ENCODE results near the gene CROCC2.

The CROCC2 gene

DNA sequence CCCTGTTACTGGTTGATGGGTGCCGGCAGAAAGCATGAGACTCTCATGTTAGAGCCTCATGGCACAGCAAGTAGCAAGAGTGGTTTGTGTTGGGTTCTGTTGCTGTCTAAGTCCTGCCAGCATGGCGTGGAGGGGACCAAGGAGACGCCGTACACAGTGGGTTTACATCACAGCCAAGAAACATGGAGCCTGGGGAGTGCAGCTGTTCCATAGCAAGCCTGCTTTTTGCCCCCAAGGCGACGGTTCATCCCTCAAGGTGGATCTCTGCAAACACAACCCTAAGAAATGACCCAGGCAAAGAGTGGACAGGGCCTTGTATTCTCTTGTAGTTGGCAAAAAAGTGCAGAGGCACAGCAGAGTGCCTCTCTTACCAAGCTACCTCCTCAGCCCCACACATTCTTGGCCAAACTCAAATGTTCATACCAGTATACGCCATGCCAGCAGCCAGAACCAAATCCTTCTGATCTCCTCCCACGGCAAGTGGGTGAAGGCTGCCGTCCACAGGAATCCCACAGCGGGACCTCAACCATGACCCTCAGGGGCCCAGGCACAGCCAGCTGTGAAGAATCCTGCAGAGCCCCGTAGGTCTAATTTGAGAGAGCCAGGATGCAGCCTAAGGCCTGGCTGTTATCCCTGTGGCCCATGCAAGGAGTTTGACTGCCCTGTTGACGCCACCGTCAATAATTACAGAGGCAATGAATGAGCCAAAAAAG, 111.2 kb downstream of the CROCC2 start:
- DNase-seq (ENCODE audit: low read depth) = no peak

DNA sequence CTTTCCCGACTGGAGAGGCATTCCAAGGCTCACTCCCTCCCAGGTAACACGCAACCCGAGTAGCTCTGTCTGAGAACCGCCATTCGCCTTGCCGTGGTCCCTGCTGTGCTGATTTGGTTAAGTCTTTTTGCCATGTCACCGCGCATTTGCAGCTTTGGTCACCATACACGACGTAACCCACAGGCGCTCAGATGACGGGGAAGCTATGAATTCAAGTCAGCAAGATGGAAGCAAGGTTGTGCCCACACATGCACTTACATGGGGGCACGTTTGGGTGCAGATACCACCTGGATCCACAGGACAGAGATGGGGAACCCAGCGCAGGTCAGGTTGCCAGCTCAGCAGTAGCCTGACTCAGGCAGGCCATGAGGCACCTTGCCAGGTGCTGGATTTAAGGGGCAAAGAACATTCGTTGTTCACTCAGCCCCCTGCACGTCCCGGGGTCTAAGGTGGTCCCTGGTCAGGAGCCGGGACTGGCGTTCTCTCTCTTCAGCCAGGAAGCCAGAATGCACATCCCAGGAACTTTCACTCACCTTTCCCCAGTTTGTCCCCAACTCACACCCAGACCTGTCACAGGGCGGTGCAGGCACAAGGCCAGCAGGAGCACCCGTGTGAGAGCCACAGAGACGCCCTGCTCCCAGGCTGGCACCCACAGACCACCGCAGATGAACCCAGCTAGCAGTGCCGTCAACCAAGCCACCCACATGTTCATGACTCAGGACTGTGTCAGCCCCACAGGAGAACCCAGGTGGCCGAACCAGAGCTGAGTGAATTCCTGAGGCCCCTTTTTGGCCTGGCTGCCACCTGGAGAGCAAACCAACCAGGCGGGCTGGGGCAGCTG, 112.1 kb downstream of the CROCC2 start:
- DNase-seq (ENCODE audit: low read depth) = no peak

DNA sequence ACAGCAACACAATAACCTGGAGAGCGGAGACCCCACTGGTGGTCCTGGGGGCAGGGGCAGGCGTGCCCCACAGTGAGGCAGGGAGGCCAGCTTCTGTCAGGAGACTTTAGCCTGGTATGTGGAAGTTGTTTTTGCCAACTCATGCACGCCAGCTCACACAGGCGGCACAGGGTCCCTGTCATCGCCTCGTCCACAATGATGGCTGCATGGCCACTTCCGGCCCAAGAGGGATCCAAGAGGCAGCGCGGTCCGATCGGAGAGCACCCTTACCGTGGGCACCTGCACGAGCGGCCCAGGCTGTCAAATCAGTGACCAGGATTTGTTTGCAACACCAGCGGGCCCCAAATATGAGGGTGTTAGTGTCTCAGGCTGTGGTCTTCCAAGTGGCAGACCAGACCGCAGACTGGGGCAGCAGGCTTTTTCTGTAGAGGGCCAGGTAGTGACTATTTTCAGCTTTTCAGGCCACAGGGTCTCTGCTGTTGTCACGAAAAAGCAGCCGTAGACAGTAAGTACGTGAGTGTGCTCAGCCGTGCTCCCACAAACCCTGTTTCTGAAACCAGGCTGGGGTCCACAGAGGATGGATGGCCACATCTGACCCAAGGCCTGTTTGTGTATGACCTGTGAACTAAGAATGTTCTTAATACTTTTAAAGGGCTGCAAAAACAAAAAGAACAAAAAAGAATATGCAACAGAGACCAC, 113.5 kb downstream of the CROCC2 start:
- no peak for DNase-seq (ENCODE audit: low read depth)

DNA sequence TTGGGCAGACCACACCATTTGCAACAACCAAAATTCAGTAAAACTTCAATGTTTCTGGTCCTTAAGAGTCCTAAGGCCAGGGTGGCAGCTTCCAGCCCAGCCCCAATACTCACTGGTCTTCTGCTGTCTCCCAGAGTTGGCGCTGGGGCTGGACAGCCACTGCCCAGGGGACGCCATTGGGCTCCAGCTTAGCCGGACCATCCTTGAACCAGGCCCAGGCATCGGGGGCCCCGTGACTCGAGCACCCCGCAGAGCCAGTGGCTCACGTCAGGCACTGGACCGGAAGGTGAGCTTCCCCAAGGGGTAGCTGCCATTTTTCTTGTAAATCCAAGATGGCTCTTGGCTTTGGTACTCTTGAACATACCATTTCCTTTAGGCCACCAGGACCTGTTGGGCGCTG, 114.1 kb downstream of the CROCC2 start:
- DNase-seq (ENCODE audit: low read depth) = no peak

DNA sequence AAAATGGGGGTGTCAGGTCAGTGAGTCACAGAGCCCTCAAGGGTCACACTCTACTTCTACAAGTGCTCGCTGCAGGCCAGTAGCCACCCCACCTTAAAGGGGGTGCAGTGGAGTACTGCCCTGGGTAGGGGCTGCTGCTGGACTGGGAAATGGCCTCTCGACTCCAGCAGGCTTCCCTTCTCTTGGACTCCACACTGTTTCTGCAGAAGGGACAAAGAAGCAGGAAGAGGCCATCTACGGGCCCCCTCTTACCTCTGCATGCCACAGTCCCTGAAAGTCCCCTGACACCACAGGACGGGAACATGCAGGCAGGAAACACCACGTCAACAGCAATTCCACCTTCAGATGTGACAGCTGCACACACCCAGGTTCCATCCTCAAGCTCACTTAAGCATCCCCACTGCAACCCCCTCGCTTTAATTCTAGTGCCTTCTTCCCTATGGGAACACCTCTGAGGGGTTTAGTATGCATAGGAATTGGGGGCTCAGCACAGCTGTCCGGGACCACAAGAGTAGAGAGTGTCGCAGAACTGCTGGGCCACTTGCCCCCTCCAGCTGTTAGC, 114.6 kb downstream of the CROCC2 start:
- DNase-seq (ENCODE audit: low read depth) = no peak

DNA sequence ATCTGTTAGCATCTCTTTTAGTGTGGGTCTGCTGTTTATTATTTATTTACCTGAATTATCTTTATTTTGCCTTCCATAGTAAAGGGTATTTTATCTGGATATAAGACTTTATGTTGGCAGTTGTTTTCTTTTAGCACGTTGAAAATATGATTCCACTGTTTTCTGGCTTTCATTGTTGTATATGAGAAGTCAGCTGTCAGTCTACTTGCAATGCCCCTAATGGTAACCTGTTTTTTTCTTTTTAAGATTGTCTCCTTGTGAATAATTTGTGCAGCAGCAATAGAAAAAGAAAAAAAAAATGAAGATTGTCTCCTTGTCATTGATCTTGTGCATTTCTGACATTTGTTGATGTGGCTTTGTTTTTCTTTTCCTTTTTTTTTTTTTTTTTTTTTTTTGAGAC, 119.5 kb downstream of the CROCC2 start:
- no peak for DNase-seq (ENCODE audit: low read depth)

DNA sequence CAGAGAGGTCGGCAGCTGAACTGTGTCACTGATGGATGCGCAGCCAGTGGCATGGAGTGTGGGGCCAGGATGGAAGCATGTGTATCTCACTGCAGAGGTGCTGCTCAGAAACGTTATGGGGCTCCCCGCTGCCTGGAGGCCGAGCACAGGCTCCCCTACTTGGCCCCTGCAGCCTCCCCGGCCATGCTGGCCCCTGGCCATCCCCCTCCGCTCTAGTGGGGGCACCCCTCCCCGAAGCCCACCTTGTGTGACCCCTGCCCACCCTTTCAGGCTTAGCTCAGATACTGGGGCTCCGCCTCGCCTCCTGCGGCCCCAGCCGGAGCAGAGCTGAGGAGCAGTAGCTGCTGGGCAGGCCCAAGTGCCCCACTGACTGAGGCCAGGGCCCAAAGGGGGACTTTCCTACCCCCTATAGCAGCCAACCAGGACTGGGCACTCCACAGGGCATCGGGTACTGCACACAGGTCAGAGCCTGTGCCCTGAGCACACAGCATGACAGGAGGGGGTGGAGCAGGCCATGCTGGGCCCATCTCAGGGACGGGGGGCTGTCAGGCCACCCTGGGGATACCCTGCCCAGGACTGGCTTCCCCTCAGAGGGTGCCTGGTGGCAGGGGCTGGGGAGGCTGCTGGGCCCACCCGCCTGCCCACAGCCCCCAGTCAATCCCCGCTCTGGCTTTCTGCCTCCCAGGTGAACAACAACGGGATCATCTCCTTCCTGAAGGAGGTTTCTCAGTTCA, 123.6 kb downstream of the CROCC2 start:
- DNase-seq (ENCODE audit: low read depth) = no peak

DNA sequence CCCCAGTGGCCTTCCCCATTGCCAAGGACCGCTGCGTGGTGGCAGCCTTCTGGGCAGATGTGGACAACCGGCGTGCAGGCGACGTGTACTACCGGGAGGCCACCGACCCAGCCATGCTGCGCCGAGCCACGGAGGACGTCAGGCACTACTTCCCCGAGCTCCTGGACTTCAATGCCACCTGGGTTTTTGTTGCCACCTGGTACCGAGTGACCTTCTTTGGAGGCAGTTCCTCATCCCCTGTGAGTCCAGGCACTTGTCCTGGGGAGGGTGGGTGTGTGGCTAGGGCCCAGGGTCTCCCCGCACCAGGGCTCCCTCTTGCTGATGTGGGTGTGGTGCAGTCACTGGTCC, 124.2 kb downstream of the CROCC2 start:
- DNase-seq (ENCODE audit: low read depth) = no peak

DNA sequence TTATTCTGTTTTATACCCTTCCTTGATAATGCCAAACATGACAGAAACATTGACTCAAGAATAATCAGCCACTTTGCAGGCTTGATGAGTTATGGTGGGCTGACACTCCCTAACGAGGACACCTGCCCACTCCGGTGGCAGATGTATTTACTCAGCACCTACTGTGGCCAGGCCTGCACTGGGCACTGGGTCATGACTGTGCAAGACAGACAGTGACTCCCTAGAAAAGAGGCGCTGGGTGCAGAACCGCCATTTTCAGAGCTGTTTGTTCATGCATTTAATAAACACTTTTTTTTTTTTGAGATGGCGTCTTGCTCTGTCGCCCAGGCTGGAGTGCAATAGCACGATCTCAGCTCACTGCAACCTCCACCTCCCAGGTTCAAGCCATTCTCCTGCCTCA, 124.7 kb downstream of the CROCC2 start:
- DNase-seq (ENCODE audit: low read depth) = no peak

DNA sequence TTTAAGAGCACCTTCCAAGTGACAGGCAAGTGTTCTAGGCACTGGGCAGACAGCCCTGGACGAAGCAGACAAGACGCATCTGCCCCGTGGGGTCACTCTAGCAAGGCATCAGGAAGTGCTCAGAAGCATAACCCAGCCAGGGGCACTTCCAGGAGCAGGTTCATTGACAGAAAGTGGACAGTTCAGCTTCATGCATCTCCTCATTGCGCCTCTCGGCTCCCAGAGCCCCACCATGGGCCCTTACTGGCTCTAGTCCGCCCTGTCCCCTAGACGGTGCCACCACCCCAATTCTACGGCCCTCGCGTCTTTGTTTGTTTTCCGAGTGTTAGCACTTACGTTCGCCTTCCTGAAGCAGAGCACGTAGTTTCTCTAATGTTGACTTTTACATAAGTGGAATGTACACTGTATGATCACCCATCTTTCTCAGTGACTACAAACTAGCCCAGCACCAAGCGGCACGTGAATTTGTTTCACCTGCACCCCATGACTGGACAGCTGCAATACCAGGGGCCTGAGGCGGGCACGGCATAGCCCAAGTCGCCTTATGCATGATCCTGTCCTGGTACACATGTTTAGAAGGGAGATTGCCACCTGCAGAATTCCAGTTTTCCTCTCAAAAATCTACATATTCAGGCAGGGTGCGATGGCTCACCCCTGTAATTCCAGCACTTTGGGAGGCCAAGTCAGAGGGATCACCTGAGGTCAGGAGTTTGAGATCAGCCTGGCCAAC, 125.5 kb downstream of the CROCC2 start:
- no peak for DNase-seq (ENCODE audit: low read depth)

DNA sequence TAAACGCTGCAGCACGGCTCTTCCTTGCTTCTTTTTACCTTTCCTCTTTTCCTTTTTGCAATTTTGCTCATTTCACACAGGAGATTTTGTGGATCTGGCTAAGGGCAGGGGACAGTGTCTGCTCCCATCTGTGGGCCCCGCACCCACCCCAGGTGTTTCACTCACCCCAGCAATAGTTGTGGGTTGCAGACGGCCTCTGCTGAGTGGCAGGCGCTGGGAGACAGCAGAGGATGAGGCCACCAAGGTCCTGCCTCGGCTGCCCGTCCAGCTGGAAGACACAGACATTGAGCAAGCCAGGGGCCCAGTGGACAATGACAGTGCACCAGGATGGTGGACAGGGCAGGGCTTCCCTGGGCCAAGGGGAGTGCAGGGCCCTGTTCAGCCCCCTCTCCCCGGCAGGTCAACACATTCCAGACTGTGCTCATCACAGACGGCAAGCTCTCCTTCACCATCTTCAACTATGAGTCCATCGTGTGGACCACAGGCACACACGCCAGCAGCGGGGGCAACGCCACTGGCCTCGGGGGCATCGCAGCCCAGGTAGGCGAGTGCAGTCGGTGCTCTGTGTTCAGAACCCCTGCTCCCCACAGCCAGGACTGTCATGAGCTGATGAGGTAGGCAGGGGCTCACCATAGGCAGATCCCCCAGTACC, 127.3 kb downstream of the CROCC2 start:
- no peak for DNase-seq (ENCODE audit: low read depth)

DNA sequence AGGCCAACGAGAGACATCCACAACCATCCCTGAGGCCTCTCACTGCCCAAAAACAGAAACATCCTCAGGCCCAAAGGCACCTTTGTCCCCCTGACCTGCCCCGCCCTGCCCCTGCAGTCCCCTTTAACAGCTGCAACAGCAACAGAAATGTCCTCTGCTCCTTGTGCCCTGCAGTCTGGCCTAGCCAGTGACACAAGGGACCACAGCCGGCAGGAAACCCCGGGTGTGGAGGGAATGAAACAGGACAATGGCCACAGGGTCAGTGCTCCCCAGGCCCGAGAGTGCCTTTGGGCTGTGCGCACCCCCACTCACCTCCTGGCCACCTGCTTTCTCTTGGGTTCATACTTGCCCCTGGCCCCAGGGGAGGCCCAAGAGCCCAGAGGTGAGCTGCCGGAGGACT, 127.9 kb downstream of the CROCC2 start:
- no peak for DNase-seq (ENCODE audit: low read depth)

DNA sequence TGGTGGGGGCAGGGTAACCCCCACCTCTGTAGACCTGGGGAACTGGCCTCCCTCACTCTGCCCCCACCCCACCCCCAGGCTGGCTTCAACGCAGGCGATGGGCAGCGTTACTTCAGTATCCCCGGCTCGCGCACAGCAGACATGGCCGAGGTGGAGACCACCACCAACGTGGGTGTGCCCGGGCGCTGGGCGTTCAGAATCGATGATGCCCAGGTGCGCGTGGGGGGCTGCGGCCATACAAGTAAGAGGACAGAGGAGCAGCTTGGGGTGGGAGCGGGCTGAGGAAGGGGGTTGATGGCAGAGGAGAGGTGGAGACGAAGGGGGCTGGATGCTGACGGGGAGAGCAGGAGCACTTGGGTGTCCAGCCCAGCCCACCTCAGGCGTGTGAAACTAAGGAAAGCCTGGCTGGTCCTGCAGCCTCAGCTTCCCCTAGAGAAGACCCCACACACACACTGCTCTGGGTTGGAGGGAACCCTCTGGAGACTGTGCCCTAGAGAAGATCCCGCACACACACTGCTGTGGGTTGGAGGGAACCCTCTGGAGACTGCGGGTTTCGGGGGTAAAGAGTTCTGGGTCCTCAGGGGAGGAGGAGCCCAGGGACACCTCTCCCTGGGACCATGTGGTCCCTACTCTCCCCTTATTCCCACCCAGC, 128.5 kb downstream of the CROCC2 start:
- DNase-seq (ENCODE audit: low read depth) = no peak

DNA sequence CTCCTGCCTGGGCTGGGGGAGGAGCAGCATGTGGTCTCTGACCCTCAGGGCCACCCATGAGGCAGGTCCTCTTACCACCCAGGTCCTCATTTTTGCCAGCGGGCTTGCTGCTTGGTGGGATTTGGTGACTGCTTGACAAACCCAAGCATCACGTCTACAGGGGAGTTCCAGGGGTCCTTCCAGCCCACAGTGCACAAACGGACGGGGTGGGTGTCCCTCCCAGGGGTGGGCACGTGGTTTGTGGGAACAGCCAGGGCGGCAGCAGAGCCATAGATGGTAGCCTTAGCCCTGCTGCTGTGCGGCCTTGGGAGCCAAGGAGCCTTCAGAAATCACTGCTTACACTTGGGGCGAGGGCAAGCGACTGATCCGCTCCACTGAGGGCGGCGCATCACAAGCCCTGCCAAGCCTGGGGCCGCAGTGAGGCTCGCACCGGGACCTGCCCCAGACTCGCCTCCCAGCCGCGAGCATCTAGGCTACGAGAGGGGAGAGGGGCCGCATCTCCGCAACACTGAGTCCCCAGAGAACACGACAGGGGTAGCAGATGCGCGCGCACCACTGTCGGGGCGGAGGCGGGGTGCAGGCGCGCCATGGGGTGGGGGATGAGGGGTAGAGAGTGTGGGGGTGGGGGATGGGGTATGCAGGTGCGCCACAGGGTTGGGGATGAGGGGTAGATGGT, 129.1 kb downstream of the CROCC2 start:
- no peak for DNase-seq (ENCODE audit: low read depth)

DNA sequence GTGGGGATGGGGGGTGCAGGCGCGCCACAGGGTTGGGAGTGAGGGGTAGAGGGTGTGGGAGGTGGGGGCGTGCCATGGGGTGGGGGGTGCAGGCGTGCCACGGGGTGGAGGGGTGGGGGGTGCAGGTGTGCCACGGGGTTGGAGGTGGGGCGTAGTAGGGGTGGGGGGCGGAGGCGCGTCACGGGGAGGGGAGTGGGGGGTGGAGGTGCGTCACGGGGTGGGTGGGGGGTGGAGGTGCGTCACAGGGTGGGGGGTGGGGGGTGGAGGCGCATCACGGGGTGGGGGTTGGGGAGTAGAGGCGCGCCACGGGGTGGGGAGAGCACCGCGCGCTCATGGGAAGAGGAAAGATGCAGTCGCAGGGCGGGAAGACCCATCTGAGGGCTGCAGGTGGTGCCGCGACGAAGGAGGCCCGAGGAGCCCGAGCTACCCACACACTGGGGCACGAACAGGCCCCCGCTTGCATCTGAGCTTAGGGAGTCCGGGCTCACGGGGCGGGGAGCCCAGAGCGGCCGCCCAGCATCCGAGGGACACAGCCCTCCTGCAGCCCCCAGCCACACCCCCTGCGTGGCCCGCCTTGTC, 129.8 kb downstream of the CROCC2 start:
- DNase-seq (ENCODE audit: low read depth) = no peak

DNA sequence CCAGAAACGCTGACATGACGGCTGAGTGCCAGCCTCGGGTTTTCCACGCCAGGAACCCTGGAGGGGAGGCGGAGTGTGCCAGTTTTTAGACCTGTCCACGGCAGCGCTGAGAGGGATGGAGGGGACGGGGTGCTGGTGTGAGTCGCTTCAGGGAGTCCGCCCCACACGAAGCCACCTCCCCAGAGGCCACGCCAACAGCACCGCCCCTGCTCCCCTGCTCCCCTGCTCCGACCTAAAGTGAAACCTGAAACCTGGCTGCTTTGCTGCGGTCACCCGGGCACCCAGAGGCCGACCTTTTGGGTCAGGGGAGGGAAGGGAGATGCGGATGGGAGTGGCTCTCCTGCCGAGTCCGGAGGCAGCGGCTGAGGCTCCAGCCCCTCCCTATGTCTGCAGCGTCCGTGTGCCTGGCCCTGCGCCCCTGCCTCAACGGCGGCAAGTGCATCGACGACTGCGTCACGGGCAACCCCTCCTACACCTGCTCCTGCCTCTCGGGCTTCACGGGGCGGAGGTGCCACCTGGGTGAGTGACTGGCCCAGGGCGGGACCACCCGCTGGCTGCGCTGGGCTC, 130.3 kb downstream of the CROCC2 start:
- DNase-seq (ENCODE audit: low read depth) = no peak

DNA sequence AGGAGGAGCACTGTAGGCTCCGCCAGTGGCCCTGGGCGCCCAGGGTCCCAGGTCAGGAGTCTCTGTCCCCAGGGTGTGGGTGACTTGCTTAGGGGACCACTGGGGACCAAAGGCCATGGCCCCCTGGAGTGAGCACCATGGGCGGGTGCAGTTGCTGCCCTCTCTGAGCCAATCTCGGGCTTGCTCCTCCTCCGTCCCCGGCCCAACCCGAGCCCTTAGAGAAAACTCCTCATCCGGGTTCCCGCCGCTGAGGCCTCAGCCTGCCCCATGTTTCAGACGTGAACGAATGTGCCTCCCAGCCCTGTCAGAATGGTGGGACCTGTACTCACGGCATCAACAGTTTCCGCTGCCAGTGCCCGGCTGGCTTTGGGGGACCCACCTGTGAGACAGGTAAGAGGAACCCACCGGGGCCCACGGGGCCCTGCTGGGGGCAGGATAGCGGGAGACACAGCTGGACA, 130.9 kb downstream of the CROCC2 start:
- no peak for DNase-seq (ENCODE audit: low read depth)

DNA sequence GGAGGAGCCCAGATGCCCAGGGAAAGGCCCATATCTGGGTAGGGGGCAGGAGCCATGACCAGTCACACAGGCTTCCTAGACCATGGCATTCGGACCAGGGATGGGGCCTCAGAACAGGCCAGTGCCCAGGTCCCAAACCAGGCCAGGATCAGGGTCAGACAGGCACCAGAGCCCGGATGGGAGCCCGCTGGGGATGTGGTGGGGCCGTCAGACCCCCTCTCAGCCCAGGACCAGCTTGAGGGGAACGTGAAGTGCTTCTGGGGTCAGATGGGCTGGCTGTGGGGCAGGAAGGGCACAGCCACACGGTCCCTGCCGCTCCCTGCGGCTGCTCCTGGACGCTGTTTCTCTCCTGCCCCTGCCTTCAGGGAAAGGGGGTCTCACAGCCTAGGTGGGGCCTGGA, 131.4 kb downstream of the CROCC2 start:
- DNase-seq (ENCODE audit: low read depth) = no peak
